ENCODE measurements around the gene FBXO27.

- TF ChIP-seq POLR2AphosphoS5 (IDR thresholded peaks at IDR 0.05) (no peak), CTCF (IDR thresholded peaks at IDR 0.05 in 8 of 11, conservative IDR thresholded peaks at IDR 0.05 in 3 of 11) (no peak)
Observed at GRCh38 chr19:39045506-39045905, 13.2 kb upstream of the FBXO27 start.
